Measurements from ENCODE around the gene MEMO1. TPM values are rescaled to one million over a fixed set of nuclear protein-coding genes. Genes with fewer than 3 reads are reported as not detected.

The MEMO1 gene
- total RNA-seq, 1 experiment from 2014 or later, result 44.7 TPM

DNA sequence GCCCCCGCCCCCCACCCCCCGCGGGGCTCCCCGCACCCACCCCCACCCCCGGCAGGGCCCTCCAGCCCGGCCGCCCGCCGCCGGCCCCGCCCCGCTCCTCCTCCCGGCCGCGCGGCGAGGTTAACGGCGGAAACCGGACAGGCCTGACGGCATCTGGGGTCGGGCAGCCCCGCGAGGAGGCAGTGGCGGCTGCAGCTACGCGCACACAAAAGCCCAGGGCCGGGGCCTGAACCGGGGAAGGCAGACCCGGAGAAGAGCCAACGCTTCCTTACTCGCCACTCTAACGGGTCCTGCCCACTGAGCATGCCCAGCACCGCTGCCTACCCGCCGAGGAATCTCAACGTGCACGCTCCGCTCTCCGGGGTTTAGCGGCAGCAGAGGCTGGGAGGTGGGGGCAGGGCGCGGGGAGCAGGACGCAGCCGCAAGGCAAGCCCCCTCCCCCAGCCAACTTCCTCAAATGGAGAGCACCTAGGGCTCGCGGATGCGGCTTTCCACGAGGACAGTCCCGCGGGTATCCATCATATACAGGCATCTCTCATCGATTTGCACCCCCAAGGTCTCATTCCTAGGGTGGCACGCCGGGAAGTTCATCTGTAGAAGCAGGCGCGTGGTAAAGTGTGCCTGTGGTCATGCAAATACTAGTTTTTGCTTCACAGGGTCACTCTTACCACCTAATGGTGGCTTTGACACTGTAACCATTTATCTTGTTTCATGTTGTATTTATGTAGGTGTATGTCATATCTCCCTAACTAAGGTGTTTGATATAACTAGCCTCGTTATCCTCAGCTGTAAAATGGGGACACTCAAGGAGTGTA, at the start of gene MEMO1 (continued):
- TF ChIP-seq, protein P1, sequence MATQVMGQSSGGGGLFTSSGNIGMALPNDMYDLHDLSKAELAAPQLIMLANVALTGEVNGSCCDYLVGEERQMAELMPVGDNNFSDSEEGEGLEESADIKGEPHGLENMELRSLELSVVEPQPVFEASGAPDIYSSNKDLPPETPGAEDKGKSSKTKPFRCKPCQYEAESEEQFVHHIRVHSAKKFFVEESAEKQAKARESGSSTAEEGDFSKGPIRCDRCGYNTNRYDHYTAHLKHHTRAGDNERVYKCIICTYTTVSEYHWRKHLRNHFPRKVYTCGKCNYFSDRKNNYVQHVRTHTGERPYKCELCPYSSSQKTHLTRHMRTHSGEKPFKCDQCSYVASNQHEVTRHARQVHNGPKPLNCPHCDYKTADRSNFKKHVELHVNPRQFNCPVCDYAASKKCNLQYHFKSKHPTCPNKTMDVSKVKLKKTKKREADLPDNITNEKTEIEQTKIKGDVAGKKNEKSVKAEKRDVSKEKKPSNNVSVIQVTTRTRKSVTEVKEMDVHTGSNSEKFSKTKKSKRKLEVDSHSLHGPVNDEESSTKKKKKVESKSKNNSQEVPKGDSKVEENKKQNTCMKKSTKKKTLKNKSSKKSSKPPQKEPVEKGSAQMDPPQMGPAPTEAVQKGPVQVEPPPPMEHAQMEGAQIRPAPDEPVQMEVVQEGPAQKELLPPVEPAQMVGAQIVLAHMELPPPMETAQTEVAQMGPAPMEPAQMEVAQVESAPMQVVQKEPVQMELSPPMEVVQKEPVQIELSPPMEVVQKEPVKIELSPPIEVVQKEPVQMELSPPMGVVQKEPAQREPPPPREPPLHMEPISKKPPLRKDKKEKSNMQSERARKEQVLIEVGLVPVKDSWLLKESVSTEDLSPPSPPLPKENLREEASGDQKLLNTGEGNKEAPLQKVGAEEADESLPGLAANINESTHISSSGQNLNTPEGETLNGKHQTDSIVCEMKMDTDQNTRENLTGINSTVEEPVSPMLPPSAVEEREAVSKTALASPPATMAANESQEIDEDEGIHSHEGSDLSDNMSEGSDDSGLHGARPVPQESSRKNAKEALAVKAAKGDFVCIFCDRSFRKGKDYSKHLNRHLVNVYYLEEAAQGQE (IDR thresholded peaks at IDR 0.05; ENCODE audit: low read depth), result no peak
- peak; percentile 96 for TF ChIP-seq CBX3 (IDR thresholded peaks at IDR 0.05; ENCODE audit: low read depth)
- TF ChIP-seq CEBPB (IDR thresholded peaks at IDR 0.05; ENCODE audit: low read depth), result no peak
- peak; percentile 46; the same call in 1 of the 2 replicates for TF ChIP-seq ELF1 (IDR thresholded peaks at IDR 0.05; ENCODE audit: borderline replicate concordance, low read depth)
- no peak for TF ChIP-seq YY1 (IDR thresholded peaks at IDR 0.05; ENCODE audit: extremely low read depth, insufficient replicate concordance, low read depth, low read length)

DNA sequence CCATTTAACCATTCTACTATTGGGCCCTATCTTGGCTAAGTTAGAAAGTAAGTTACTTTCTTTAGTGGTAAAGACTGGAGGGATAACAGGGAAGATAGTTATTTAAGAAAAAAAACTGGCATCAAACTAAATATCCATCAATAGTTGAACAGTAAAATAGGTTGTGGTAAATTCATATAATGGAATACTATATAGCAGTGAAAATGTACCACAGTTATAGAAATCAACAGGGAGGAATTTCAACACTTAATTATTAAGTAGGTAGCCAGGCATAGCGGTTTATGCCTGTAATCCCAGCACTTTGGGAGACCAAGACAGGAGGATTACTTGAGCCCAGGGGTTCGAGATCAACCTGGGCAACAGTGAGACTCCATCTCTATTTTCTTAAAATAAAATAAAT, 49.5 kb upstream of the MEMO1 start:
- BruUV-seq (replicated peaks), result no TSS peak
- H3K36me3 ChIP-seq (ENCODE audit: control insufficient read depth in 1 of 2, insufficient read depth in 2 of 2, low read length in 2 of 2), result no peaks in the 10 kb centered on the region
- H2AFZ ChIP-seq (ENCODE audit: low read depth, low read length, poor library complexity, severe bottlenecking), result no peak overlapping the region
- ChIA-PET CTCF (no interaction called here), RAD21 (ENCODE audit: low non-redundant PET in 1 of 2, low total read pairs in 2 of 2, uncharacterized antibody in 2 of 2, unreplicated experiment in 2 of 2) (no interaction called here), POLR2A (no interaction called here)
- no peaks in the 10 kb centered on the region for H3K9me3 ChIP-seq (ENCODE audit: control insufficient read depth in 1 of 2, insufficient read depth in 1 of 2, low read depth in 1 of 2, low read length in 2 of 2)
- no peaks in the 10 kb centered on the region for H3K9me2 ChIP-seq (ENCODE audit: insufficient read depth)
- peaks cover 0 to 24% of the 10 kb centered on the region in 2 experiments; a peak in 2 of 4 replicates for H3K4me1 ChIP-seq (ENCODE audit: control insufficient read depth in 1 of 2, insufficient read depth in 2 of 2, low read length in 2 of 2)
- H3K4me2 ChIP-seq (ENCODE audit: low read length), result no peak overlapping the region
- H3K27me3 ChIP-seq (ENCODE audit: insufficient read depth, low read length), result no peaks in the 10 kb centered on the region
- ATAC-seq (no peak), DNase-seq (ENCODE audit: low read depth, low spot score) (no peak)
- TF ChIP-seq FOSL1 (IDR thresholded peaks at IDR 0.05; ENCODE audit: low read depth) (no peak), JUND (IDR thresholded peaks at IDR 0.05) (no peak), SRF (IDR thresholded peaks at IDR 0.05; ENCODE audit: low read depth) (no peak), EGR1 (IDR thresholded peaks at IDR 0.05; ENCODE audit: low read depth) (no peak), SP1 (IDR thresholded peaks at IDR 0.05; ENCODE audit: low read depth) (no peak), ZFX (IDR thresholded peaks at IDR 0.05) (no peak), EZH2phosphoT487 (IDR thresholded peaks at IDR 0.05; ENCODE audit: borderline replicate concordance) (no peak), CEBPB (IDR thresholded peaks at IDR 0.05; ENCODE audit: low read depth) (no peak), EZH2 (IDR thresholded peaks at IDR 0.05) (no peak), TCF7L2 (IDR thresholded peaks at IDR 0.05; ENCODE audit: borderline replicate concordance, extremely low read depth, insufficient read depth, insufficient read length) (no peak)
- TF ChIP-seq, protein P2, sequence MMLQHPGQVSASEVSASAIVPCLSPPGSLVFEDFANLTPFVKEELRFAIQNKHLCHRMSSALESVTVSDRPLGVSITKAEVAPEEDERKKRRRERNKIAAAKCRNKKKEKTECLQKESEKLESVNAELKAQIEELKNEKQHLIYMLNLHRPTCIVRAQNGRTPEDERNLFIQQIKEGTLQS (IDR thresholded peaks at IDR 0.05), result no peak
- no peak overlapping the region for H3K4me3 ChIP-seq (replicated peaks in 1 of 2; ENCODE audit: low read depth in 1 of 2, low read length in 2 of 2)
- intact Hi-C loops (cut with micrococcal nuclease), result no loop called here
- no peaks in the 10 kb centered on the region for H3K79me2 ChIP-seq (ENCODE audit: insufficient read depth, low read length)
- H4K20me1 ChIP-seq (ENCODE audit: insufficient read depth), result no peaks in the 10 kb centered on the region
- no peak overlapping the region for H3K9ac ChIP-seq (ENCODE audit: low read length)
- no peak overlapping the region for H3K27ac ChIP-seq (ENCODE audit: low read depth, low read length)

Measured in HCT116 (cell line).